GM19025 (cell line): Measurements from ENCODE around the gene RIC8A.
A peak's percentile ranks its signal among the peaks of the same experiment; 100 is the strongest.
"Not testable (repeated sequence)": the region's sequence is repeated elsewhere in the genome, so short reads cannot be mapped to it uniquely, and the experiment has no call there.

Source experiments
- ATAC-seq: cut with Tn5 transposase; IDR thresholded peaks from one replicate; pipeline ENCODE4 v1.9.1; 2021; ENCODE audit warnings: mild to moderate bottlenecking, low read depth, moderate library complexity; ENCODE audit not compliant: unreplicated experiment

Gene RIC8A

DNA sequence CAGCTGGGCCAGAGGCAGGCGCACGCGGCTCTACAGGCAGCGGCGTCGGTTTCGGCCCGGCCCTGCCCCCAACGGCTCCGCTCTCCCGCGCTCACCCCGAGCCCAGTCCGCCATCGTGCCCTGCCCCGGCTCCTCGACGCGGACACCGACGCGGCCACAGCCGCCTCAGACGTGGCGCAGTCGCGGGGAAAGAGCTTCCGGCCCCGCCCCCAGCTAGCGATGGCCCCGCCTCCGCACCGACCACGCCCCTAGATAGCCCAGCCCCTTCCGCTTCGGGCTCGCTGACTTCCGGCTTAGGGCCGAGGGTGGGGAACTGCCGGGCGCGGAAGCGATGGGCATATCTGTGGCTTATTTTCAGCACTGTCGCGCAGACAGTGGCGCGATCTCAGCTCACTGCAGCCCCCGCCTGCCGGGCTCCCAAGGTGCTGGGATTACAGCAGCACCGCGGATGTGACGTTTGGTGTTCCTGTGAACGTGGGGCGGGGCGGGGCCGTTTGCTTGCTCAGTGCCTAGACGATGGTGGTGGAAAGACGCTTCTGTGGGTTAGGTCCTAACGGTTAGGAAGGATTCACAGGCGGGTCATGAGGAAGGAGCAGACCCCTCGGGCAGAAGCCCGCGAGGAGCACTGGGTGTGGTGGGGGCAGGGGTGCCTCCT lies at the start of gene RIC8A, which contains the start of gene BET1L:
Gene RIC8A (plus strand): TSS at position 501 of the 655 bp plus-strand sequence. CDS start 1,147 bp downstream, outside the sequence.
Gene BET1L (minus strand): TSS at position 192 of the 655 bp plus-strand sequence. CDS start 78 bp downstream, at position 114.
- ATAC-seq, result peak; percentile 69

DNA sequence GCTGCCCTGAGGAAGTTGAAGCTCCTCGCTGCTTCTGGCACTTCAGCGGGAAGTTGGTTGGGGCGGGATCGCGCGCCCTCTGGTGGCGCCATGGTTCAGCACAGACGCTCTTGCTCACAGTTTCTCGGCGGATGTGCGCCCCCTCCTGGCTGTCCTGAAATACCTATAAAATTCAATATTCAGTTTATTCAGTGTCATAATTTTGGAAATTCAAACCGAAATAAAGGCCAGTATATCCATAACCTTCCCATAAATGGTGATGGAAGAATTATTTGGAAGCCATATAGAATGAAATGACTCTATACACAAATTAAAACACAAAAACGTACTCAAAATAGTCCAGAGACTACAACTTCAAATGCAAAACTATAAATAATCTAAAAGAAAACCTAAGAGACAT lies 27.3 kb upstream of the RIC8A start:
- ATAC-seq, result not testable (repeated sequence)

DNA sequence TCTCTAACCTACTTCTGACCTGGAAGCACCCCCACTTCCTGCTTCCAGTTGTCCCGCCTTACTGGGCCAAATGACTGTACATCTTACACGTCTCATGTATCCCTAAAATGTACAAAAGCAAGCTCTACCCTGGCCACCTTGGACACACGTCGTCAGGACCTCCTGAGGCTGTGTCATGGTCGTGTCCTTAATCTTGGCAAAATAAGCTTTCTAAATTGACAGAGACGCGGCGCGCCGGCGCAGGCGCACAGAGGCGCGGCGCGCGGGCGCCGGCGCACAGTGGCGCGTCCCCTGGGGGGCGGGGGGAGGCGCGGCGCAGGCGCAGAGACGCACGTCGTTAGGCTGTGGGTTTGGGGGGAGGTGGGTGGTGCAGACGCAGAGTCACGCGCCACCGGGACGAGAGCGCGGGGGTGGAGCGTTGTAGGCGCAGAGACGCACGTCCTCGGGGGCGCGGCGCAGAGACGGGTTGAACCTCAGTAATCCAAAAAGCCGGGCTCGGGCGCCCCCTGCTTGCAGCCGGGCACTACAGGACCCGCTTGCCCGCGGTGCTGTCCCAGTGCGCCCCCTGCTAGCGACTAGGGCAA lies 18.2 kb upstream of the RIC8A start:
- not testable (repeated sequence) for ATAC-seq

DNA sequence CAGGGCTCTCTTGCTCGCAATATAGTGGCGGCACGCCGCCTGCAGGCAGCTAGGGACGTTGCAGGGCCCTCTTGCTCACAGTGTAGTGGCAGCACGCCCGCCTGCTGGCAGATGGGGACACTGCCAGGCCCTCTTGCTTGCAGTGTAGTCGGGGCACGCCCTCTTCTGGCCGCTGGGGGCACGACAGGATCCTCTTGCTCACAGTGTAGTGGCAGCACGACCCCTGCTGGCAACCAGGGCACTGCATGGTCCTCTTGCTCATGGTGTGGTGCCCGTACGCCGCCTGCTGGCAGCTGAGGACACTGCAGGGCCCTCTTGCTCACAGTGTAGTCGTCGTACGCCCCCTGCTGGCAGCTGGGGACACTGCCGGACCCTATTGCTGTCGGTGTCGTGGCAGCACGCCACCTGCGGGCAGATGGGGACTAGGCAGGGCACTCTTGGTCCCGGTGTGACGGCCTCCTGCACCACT lies 17.6 kb upstream of the RIC8A start:
- peak; percentile 76 for ATAC-seq

DNA sequence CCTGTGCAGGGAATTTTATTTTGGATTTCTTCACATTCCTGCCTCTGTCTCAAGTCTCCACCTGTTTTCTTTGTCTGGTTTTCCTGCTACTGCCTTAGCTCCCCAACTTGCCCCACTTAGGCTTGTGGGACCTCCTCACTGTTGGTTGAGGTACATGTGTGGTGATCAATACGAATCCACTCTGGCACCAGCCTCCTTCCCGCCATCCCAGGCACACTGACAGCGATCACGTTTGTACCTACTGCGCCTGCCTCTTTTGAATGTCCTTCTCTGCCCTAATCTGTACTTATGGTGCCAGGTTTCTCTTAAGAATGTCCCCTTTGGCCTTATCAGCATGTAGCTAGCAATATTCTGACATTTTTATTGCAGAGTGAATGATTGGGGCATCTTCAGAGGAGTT lies 17.0 kb upstream of the RIC8A start:
- not testable (repeated sequence) for ATAC-seq

DNA sequence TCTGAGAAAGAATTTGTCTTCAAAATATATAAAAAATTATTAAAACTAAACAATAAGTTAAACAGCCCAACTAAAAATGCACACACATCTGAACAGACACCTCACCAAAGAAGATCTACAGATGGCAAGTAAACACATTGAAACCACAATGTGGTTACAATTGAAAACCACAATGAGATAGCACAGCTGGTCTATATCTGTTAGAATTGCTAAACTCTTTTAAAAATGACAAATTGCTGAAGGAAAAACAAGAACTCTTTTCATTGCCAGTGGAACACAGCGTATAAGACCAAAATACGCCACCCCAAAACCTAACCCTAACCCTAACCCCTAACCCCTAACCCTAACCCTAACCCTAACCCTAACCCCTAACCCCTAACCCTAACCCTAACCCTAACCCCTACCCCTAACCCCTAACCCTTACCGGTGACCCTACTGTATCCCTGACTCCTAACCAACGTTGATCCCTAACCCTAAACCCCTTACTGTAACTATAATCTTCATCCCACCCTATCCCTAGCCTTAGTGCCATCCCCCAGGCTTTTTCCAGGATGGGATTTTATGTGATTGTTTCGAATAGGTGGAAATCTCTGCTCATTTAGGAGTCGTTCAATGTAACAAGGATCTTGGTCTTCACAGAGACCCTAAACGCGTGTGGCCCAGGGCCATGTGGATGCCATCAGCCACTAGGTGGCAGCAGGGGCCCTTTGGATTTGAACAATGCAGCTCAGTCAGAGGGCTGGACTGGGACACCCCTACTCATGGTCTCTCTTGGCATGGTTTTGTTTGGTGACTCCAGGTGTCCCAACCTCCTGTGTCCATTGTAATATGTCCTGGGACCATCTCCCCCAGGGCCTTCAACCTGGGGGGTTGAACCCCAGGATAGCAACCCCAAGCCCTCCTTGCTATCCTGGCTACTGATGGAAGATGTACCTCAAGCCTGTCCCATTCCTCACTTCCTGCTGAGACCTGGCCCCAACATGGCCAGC lies 15.7 kb upstream of the RIC8A start:
- ATAC-seq, result not testable (repeated sequence)

DNA sequence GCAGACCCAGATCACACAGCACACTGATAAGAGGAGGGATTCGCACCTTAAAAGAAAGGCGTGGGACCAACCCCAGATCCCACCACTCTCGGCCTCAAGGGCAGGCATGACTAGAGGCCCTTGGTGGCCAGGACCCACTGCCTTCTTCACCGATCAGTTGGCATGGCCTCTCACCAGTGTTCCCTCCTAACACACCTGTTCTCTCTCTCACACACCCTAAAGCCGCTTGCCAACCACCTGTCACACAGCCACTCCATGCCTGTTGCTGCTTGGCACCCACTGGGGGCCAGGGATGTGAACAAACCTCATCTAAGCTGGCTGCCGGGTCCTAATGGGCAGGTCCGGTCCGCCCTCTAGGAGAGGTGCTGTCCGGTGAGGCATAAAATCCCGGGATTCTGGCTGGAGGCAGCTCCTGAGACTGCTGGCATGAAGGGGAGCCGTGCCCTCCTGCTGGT lies 14.8 kb upstream of the RIC8A start, which contains the start of gene SCGB1C1:
Gene SCGB1C1 (plus strand): TSS at position 405 of the 455 bp plus-strand sequence. CDS start 22 bp downstream, at position 427.
- not testable (repeated sequence) for ATAC-seq

DNA sequence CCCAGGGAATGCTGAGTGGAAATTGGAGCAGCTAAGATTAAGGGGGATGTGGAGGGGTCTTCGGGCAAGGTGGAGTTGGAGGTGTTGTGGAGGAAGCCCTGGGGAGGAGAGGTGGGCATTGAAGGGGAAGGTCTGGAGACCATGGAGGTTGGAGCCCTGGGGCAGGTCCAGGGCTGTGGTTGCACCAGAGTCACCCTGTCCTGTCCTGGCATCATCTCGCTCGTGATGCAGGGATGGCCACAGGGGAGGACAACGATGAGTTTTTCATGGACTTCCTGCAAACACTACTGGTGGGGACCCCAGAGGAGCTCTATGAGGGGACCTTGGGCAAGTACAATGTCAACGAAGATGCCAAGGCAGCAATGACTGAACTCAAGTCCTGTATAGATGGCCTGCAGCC lies 14.0 kb upstream of the RIC8A start:
- not testable (repeated sequence) for ATAC-seq

DNA sequence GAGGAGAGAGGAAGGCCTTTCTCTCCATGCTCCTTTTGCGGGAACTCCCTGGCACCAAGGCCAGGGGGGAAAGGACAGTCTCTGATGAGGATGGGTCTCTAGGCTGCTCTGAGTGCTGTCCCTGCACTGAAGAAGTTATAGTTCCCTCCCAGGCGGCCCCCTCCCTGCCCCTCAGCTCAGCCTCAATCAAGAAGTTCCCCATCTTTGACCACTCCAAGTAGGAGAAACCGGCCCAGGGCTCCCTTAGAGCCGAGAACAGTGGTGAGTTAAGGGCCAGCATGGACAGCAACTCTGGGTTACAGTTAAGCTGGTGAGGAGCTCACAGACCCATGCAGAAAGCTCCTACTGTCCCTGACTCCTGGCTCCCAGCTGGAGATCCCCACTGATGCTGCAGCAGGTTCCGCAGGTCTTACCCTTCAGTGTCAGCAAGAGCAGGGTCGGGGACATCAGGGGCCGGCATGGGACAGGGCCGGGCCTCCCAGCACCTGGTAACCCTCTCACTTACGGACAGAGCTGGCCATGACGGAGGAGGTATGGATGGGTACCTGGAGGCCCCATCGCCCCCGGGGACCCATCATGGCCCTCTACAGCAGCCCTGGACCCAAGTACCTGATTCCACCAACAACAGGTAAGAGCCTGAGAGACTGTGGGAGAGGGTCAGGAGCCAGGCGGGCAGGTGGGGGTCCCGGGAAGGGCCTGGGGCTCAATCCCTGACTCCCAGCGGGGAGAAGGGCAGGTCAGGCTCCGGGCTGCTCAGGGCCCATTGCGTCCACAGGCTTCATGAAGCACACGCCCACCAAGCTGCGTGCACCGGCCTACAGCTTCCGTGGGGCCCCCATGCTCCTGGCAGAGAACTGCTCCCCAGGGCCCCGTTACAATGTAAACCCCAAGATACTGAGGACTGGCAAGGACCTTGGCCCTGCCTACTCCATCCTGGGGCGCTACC lies 10.4 kb upstream of the RIC8A start:
- ATAC-seq, result no peak

DNA sequence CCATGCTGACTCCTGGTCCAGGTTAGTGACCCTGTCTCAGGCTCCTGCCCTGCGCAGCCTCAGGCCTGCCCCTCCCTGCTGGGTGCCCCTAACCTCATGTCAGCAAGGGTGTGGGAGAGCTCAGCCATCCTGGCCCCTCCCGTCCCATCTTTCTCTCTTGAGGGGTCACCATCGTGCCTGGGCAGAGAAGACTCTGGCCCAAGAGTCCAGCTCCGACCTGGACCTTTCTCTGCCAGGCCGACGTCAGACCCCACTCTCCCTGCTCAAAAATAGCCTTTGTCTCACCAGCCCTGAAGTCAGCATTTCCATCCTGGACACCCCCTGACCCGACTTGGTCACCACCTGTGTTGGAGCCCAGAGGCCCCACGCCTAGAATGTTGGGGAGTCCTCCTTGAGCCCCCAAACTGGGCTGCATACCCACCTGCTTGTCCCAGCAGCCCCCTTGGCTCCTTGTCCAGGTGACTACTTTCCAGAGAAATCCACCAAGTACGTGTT lies 9.7 kb upstream of the RIC8A start:
- no peak for ATAC-seq

DNA sequence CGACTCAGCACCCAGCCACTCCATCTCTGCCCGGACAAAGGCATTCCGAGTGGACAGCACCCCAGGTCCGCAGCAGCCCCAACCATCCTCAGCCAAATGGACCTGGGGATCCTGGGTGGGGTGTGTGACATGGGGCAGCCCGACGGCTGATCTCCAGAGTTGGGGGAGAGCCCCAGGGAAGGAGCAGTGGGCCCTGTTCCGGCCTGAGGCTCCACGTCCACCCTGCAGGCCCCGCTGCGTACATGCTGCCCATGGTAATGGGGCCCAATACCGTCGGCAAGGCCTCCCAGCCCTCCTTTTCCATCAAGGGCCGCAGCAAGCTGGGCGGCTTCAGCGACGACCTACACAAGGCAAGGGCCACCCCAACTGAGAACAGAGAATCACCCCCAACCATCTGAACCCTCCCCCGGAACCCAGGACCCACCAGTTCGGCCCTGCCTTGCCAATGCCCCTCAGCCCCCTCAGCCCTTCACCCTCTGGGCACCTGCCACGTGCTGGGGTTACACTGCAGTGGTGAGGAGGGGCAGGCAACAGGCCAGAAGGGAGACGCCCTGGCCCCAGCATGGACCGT lies 9.2 kb upstream of the RIC8A start:
- ATAC-seq, result no peak

DNA sequence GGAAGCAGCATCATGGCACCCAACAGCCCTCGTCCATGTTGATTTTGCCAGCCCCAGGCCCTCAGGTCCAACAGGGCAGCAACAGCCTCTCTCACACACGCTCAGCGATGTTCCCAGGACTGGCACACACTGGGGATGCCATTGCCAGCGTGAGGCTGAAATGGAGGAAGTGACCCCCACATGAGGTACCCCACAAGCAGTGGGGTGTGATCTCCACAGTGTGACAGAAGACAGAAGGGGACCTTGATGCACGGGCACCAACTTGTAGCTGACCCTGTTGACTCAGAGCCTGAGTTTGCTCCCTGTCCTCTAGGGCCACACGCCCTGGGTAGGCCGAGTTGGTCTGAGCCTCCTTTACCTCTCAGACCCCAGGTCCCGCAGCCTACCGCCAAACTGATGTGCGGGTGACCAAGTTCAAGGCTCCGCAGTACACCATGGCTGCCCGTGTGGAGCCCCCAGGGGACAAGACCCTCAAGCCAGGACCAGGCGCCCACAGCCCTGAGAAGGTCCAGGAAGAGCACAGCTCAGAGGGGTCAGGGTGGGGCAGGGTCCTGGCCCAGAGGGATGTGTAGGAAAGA lies 8.4 kb upstream of the RIC8A start:
- ATAC-seq, result no peak

DNA sequence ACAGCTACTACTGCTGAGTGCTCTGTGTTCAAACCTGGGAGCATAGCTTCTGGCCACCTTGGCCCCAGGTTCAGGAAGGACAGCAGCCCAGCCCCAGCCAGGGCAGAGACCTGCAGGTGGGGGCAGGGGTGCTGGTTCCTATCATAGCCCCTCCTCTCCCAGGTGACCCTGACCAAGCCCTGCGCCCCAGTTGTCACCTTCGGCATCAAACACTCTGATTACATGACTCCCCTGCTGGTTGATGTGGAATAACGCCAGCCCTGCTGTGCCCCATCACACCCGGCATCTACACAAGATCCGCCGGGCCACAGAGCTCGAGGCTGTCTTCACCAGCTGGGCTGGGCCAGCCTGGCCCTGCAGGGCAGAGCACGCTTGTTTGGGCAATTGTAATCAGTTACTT lies 7.7 kb upstream of the RIC8A start:
- ATAC-seq, result no peak

DNA sequence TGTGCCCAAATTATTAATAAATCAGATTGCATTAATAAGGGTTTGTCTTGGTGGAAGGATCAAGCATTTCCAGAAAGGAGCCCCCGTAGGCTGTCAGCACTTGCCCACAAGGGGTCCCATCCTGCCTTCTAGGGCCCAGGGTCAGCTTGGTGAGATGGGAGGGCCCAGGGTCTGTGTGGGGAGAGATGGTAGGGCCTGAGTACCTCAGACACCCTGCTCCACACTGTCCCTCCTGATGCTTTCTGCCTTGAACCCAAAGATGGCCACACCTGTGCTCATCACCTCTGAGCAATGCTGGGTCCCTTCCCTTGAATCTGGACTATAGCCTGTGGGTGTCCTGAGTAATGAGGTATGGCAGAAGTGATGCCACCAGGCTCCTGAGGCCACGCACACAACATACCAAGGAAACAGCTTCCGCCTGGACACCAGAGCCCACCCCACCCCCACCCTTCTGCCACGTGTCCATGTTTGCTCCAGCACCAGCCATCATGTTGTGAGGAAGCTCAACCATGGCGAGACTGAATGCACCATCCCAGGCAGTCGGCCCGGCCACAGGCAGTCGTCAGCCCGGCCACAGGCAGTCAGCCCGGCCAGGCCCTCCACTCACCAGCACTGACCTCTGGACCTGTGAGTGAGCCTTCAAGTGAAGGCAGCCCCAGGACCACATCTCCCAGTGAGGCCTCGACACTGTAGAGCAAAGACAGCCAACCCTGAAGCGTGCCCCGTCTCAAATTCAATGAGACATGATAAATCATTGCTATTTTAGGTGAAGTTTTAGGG lies 7.1 kb upstream of the RIC8A start:
- ATAC-seq, result no peak

DNA sequence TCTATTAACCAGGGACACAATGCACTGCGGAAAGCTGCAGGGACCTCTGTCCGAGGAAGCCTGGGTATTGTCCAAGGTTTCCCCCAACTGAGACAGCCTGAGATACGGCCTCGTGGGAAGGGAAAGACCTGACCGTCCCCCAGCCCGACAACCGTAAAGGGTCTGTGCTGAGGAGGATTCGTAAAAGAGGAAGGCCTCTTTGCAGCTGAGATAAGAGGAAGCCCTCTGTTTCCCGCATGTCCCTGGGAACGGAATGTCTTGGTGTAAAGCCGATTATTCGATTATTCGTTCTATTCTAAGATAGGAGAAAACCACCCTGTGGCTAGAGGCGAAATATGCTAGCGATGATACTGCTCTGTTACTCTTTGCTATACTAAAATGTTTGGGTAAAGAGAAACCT lies 5.5 kb upstream of the RIC8A start:
- ATAC-seq, result no peak

DNA sequence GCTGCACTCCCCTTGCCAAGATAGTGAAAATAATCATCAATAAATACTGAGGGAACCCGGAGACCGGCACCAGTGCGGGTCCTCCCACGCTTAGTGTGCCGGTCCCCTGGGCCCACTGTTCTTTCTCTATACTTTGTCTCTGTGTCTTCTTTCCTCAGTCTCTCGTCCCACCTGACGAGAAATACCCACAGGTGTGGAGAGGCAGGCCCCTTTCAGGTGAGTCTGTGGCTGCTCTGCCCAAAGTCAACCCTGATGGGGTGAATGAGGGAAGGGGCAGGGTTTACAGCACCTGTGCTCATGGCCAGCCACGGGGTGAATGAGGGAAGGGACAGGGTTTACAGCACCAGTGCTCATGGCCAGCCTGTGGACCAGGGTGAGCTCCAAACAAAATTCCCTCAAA lies 5.0 kb upstream of the RIC8A start:
- no peak for ATAC-seq

DNA sequence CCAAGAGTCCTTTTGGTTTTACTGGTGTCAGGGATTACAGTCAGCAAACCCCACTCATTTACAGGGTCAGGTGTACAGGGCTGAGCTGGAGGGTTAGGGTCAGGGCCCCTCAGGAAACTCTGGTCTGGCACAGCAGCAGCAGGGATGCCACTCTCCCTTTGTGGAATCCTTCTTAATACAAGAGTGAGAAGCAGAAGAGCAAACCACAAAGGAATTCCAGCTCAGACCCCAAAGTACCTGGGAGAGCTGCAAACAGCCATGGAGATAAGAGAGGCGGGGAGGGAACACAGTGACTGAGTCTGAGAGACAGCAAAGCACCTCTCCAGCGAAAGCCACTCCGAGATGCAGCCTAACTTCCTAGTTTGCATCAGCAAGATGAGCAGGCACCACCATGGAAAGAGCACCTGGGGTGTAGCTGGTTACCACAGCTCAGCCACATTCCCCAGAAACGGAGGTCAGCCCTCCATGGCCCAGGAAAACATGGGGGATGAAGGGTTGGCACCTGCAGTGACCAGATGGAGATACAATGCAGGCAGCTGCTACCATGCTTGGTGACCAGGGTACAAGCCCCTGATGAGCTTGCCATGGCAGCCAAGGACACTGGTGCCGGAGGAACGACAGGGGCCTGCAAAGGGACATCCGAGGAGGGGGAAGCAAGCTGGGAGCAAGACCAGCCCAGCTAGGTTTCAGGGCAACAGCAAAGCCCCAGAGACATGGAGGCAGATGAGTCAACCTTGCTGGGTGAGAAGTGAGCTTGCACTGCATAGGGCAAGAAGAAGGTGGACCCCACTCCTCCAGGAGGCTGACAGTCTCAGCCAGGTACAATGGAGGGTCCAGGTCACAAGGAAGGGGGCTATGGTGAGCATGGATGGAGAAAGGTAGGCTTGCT lies 4.2 kb upstream of the RIC8A start:
- no peak for ATAC-seq
